Hair follicular keratinocyte (primary cell): ENCODE results near the gene ME2. TPM values are rescaled to one million over a fixed set of nuclear protein-coding genes. Genes with fewer than 3 reads are reported as not detected.

Experiments
- total RNA-seq: library from RNA; depleted of rRNA; stranded (reverse); fragments of >200 nt; gene quantifications from 2 replicates; pipeline ENCODE4 v1.2.3, GENCODE V29; 2015

The ME2 gene
- 55.0 and 56.1 TPM in 2 replicates for total RNA-seq

GRCh38 chr18:50878345-50879301, at the start of gene ME2:
Gene ME2 (plus strand): TSS chr18:50879118. CDS start chr18:50895821, 16,703 bp downstream.

GRCh38 chr18:50967714-50968661, 89.1 kb downstream of the ME2 start, which contains the start of gene ELAC1:
Gene ELAC1 (plus strand): TSS chr18:50968040. CDS start chr18:50974405, 6,365 bp downstream.

Other genes with a start within 250 kb of the ME2 start
- not detected in 2 replicates for gene MRO, start 59.1 kb upstream of the ME2 start, total RNA-seq
- gene ELAC1, start 88.9 kb downstream of the ME2 start, total RNA-seq = 4.5 and 5.8 TPM in 2 replicates
- gene SMAD4, start 151.1 kb downstream of the ME2 start, total RNA-seq = 49.0 and 54.0 TPM in 2 replicates